ENCODE results near the gene CLCN6.
A peak's percentile ranks its signal among the peaks of the same experiment; 100 is the strongest.

The CLCN6 gene

DNA sequence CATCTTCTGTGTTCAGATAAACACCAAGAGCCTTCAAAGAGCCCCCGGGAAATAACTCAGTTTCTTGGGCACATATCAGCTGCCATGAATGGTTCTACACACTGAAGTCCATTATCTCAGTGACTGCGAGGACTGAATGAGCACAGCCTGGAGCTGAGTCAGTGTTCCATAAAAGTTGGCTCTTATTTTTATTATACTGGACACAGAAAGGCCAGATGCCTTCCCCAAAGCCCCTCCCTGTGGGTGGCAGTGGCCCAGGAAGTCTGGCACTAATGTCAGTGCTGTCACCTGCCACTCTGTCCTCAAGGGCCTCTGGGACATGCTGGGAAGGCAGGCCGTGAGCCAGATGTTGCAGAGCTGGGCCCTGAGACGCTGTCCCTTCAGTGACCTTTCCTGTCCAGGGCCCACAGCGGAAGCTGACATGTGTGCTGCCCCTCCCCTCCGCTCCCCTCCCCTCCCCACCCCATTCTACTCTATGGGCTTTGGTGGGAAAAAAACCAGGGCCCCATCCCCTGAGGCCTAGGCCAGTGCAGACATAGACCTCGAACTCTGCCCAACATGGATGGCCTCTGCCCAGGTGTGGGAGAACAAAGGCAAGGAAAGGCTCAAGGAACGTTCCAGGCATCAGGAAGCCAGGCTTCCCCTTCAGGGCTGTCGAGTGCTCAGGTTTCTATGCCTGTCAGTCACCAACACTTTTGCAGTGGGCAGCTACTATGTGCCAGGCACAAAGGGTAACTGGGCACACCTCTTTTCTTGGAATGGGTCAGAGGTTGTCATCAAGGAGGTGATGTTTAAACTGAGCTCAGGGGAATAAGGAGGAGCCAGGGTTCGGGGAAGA lies 75.1 kb downstream of the CLCN6 start:
- no peak for DNase-seq

DNA sequence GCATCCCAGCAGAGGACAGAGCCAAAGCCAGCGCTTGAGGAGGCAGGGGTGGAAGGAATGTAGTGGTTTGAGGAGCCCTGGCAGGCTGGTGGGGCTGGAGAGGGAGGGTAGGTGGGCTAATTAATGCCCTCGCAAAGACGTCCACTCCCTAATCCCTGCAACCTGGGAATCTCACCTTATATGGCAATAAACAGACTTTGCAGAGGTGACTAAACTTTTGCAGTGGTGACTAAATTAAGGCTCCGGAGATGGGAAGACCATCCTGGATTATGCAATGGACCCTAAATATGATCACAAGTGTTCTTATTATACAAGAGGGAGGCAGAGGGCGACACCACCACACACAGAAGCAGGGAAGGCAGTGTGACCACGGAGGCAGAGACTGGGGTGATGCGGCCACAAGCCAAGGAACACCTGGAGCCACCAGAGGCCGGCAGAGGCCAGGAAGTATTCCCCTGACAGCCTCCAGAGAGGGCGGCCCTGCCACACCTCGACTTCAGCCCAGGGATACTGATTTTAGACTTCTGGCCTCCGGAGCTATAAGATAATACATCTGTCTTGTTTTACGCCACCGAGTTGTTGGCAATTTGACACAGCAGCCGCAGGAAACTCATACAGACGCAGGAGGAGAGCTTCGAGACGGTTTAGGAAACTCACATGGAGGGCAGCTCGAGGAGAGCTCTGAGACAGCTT lies 75.9 kb downstream of the CLCN6 start:
- no peak for DNase-seq

DNA sequence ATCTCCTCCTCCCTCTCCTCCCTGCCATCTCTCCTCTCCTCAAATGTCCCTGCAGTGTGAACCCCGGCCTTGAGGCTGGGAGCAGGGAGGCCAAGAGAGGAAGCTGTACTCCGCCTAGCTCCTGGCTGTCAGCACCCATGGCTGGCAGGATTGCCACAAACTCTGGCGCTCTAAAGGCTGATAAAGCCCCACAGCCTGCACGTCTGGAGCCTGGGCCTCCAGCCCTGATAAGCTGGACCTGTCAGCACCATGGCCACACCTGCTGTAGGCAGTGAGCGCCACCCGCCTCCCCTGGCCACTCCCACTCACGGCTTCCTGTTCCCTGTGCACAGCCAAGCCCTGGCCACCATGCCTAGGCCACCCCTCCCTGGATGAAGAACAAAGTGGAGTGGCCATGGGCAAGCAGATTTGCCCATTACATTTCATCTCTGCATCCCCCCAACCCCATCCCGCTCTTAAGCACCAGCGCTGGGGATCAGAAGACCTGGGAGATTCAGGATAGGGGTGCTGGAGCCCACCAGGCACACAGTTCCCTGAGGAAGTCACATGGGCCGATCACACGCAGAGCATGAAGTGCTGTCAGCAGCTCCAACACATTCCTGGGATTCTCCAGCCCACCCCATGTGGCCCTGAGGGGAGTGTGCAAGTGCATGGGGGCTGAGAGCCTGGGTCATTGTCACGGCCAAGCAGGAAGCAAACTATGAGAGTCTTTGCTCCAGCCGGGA lies 77.0 kb downstream of the CLCN6 start:
- peak; percentile 12 for DNase-seq

DNA sequence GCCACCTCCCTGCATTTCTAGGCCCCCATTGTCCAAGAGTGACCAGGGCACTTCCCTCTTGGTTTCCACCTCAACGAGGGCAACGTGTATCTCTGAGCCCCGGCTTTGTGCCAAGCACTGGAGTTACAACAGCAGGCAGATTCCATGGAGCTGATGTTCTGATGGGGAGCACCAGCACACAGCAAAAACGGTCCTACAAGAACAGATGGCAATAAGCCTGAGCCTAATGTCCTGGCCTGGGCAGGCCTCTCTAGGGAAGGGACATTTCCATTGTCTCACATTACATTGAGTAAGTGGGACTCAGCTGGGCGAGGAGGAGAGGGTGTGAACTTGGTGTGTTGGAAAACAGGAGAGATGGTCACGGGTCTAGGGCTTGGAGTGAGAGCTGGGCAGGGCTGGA lies 79.9 kb downstream of the CLCN6 start:
- DNase-seq, result no peak

DNA sequence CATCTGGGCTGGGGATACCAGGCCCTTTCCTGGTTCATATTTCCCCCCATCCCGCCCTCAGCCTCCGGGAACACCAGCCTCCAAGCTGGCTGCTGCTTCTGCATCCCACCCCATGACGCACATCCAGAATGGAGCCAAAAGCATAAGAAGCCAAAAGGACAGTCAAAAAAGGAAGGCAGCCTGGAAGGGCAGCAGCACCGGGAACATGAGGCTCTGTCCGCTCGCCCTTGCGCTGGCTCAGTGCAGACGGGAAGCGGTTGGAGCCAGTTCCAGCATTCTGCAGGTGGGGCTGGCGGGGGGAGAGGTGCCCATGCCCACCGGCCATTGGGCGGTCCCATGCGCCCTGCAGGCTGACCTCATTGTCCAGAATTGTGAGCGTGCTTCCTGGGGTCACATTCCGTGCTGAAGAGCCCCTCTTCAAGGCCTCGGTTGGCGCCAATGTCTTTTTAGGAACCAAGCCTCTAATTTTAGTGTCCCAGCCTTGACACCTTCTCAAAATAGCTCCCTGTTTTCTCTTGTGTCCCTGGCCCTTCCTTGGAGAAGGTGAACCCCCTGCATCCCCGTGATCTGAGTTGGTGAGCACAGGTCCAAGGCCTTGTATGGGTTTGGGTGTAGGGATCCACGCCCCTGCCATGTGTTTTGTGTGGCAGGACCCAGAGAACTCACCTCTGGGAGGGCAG lies 81.1 kb downstream of the CLCN6 start:
- no peak for DNase-seq

DNA sequence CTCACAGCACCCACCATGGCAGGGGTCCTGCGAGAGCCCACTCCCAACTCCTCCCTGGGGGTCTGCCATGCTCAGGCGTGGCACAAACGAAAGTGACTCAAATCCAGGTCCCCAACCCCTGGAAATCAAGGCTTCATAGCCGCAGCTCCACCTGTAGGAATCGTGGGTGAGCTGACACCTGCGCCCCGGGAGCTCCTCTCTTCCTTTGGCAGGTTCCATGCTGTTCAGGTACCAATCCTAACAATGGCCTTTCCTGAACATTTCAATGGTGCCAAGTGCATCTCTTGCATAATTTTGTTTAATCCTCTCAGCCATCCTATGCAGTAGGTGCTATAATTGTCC lies 81.6 kb downstream of the CLCN6 start:
- no peak for DNase-seq

DNA sequence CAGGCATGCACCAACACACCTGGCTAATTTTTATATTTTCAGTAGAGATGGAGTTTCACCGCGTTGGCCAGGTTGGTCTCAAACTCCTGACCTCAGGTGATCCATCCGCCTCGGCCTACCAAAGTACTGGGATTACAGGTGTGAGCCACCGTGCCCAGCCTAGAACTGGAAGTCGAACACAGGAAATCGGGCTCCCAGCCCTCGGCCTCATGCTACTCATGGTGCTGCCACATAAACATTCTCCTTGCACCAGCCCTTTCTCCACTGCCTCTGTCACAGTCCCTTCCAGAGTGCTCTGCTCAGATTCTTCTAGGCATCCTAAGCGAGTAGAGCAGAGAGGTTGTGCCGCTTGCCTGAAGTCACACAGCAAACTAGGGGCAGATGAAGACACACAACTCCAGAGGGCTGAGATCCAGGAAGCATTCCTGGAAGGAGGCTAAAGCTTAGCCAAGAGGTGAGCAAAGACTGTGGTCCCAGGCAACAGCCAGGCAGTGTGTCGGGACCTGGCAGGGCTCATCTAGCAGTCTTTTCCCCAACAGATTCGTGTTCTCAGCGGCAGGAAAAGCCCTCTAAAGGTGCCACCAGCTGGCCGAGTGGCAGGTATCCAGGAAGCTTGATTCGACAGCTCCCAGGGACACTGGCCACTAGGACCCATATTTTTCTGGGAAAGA lies 82.3 kb downstream of the CLCN6 start:
- no peak for DNase-seq

DNA sequence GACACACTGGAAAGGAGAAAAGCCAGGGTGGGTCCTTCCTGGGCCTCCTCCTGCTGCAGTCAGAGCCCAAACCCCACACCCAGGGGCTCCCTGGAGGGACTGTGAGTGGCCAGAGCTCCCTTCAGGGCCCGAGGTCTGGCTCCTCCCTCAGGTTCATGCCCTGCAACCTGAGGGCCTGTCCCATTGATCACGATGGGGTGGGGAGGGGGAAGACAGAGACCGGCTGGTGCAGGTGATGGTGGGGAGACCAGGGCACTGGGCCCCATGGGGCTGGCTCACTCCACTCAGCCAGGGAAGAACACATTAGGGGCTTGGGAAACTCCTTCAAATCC lies 82.9 kb downstream of the CLCN6 start:
- no peak for DNase-seq

DNA sequence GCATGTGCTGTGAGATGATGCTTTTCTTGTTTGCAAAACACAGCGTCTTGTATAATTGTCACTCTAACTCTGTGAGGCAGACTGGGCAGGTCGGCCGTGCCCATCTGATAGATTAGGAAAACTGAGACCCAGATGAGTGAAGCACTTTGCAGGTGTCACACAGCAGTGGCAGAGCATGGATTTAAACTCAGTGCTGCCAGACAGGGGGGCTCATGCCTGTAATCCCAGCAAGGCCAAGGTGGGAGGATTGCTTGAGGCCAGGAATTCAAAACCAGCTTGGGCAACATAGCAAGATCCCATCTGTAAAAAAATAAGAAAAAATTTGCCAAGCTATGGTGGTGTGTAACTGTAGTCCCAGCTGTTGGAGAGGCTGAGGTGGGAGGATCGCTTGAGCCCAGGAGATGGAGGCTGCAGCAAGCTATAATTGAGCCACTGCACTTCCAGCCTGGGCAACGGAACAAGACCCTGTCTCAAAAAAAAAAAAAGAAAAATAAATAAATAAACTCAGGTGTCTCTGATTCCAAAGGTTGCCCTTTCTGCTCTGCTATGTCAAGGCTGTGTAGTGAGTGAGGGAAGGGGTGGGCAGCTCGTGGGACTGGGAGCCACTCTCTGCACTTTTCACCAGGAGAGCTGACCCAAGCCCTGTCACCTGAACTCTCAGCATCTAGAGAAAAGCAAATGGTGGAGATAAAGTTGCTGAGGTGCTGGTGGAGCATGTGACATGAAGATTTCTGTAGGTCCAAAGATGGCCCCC lies 85.6 kb downstream of the CLCN6 start:
- DNase-seq, result no peak

Measured in stimulated activated CD4-positive, alpha-beta T cell treated with anti-CD3 and anti-CD28 coated beads, Interleukin-15, amount 100 ng/mL, for 24 hours (primary cell).